ENCODE measurements around the gene PTPRG. TPM values are rescaled to one million over a fixed set of nuclear protein-coding genes. Genes with fewer than 3 reads are reported as not detected.

Gene PTPRG
- total RNA-seq, 4 donors from 2014 or later: 11.0 to 18.5 (median 14.9) TPM

DNA sequence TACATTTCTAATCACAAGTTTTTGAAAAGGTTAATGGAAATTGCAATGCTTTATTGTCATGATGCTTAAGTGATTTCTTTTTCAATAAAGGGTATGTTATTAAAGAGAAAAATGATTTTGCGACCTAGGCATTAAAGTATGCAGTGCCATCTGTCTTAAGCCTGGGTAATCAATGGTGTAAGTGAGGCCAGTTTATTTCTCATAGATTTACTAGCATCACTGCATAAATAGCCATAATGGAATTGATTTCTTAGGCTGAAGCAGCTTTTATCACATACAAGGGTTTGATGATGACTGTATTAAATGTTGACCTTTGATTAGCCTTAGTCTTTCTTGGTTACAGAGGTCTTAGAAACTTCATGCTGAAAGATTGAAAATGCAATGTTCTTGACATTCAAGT lies 464.5 kb downstream of the PTPRG start:
- TF ChIP-seq, protein P1, sequence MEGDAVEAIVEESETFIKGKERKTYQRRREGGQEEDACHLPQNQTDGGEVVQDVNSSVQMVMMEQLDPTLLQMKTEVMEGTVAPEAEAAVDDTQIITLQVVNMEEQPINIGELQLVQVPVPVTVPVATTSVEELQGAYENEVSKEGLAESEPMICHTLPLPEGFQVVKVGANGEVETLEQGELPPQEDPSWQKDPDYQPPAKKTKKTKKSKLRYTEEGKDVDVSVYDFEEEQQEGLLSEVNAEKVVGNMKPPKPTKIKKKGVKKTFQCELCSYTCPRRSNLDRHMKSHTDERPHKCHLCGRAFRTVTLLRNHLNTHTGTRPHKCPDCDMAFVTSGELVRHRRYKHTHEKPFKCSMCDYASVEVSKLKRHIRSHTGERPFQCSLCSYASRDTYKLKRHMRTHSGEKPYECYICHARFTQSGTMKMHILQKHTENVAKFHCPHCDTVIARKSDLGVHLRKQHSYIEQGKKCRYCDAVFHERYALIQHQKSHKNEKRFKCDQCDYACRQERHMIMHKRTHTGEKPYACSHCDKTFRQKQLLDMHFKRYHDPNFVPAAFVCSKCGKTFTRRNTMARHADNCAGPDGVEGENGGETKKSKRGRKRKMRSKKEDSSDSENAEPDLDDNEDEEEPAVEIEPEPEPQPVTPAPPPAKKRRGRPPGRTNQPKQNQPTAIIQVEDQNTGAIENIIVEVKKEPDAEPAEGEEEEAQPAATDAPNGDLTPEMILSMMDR (IDR thresholded peaks at IDR 0.05): no peak
- TF ChIP-seq EP300 (IDR thresholded peaks at IDR 0.05): no peak
- TF ChIP-seq POLR2A (IDR thresholded peaks at IDR 0.05): no peak
- TF ChIP-seq POLR2AphosphoS5 (IDR thresholded peaks at IDR 0.05): no peak
- Histone ChIP-seq H3K9me3 (no peaks in the 10 kb centered on the region), H3K4me1 (no peaks in the 10 kb centered on the region), H3K27me3 (no peaks in the 10 kb centered on the region), H3K4me3 (no peak overlapping the region), H3K36me3 (no peaks in the 10 kb centered on the region), H3K27ac (no peak overlapping the region)
- 98% methylated on average over 1 of the region's 1 CpG for WGBS
- no peak for DNase-seq (ENCODE audit: low spot score in 2 of 2)

DNA sequence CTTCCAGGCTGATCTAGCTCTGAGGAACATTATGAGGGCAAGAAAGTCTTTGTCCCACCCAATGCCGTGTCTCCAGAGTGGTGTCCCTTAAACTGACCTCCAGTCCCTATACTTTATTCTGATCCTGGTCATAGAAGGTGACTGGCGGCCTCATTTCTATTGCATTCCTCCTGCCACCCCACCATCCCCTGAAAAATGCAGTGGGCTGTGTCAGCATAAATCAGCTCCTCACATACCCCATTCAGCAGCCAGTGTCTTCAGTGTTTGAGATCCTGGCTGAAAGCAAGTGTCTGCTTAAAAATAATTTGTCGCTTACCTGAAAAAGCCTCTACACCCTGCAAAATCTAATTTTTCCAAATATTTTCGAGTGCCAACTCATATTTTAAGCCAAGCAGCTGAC lies 465.9 kb downstream of the PTPRG start:
- TF ChIP-seq POLR2A (IDR thresholded peaks at IDR 0.05): no peak
- no peak for TF ChIP-seq EP300 (IDR thresholded peaks at IDR 0.05)
- TF ChIP-seq, protein P1 (IDR thresholded peaks at IDR 0.05): no peak
- no peak for TF ChIP-seq POLR2AphosphoS5 (IDR thresholded peaks at IDR 0.05)
- Histone ChIP-seq H3K4me1 (no peaks in the 10 kb centered on the region), H3K27ac (no peak overlapping the region), H3K9me3 (no peaks in the 10 kb centered on the region), H3K36me3 (no peaks in the 10 kb centered on the region), H3K27me3 (no peaks in the 10 kb centered on the region), H3K4me3 (no peak overlapping the region)
- DNase-seq (ENCODE audit: low spot score in 2 of 2): no peak
- WGBS: 74% methylated on average over 4 of the region's 4 CpGs

DNA sequence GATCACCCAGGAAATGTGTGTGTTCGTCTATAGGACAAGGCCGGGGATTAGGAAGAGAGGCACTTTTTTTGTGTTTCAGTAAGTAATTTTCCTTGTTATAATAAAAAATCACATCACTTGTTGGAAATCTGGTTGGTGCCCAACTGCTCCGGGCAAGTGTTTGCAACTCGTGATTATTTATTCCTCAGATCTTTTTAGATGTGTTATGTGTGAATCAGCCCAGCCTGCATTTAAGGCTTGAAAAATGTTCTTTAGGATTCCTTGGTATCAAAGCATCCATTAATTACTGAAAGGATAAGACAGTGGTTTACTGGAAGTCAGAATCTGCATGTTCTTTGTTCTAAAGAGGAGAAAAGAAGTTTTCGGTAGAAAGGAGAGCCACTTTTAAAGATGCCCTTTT lies 466.4 kb downstream of the PTPRG start:
- WGBS: 36% methylated on average over 5 of the region's 5 CpGs
- Histone ChIP-seq H3K9me3 (no peaks in the 10 kb centered on the region), H3K4me1 (no peaks in the 10 kb centered on the region), H3K27ac (no peak overlapping the region), H3K36me3 (no peaks in the 10 kb centered on the region), H3K27me3 (no peaks in the 10 kb centered on the region), H3K4me3 (no peak overlapping the region)
- no peak for DNase-seq (ENCODE audit: low spot score in 2 of 2)
- TF ChIP-seq EP300 (IDR thresholded peaks at IDR 0.05) (no peak), POLR2A (IDR thresholded peaks at IDR 0.05) (no peak), POLR2AphosphoS5 (IDR thresholded peaks at IDR 0.05) (no peak)
- TF ChIP-seq, protein P1 (IDR thresholded peaks at IDR 0.05): no peak

DNA sequence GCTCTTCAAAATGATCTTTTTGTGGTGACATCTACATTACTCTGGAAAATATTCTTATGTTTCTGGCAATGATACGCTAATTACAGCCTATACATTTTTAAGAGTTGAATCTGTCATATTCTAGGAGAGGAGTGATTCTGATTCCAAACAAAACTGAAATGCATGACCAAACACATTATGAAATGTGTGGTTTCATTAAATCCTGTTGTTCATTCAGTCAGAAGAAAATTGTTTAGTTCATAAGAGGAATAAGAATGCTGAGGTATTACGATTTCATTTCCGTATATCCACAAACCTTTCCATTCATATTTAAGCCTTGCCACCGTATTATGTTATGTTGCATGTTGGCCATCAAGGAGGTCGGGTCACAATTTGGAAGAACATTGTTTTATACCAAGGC lies 466.9 kb downstream of the PTPRG start:
- no peaks in the 10 kb centered on the region for H3K27me3 ChIP-seq
- no peak overlapping the region for H3K4me3 ChIP-seq
- no peaks in the 10 kb centered on the region for H3K4me1 ChIP-seq
- no peaks in the 10 kb centered on the region for H3K9me3 ChIP-seq
- no peak overlapping the region for H3K27ac ChIP-seq
- no peak for DNase-seq (ENCODE audit: low spot score in 2 of 2)
- H3K36me3 ChIP-seq: no peaks in the 10 kb centered on the region
- WGBS: 86% methylated on average over 5 of the region's 5 CpGs
- TF ChIP-seq POLR2AphosphoS5 (IDR thresholded peaks at IDR 0.05): no peak
- TF ChIP-seq, protein P1 (IDR thresholded peaks at IDR 0.05): no peak
- TF ChIP-seq EP300 (IDR thresholded peaks at IDR 0.05): no peak
- TF ChIP-seq POLR2A (IDR thresholded peaks at IDR 0.05): no peak

DNA sequence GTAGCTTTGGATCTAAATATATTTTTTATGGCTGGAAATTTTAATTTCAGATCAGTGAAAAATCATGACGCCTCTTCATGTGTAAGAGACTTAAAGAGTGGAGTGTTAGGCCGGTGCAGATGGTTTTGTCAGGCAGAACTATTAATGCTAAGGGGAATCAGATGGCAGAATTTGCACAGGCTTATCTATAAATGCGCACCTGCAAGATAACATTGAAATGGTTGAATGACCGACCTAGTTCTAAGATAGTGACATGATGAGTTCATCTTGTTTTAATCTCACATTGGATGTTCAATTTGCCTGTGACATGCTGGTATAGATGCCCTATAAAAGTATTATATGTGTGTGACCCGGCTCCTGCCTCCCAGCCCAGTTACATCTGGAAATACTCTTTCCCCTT lies 471.4 kb downstream of the PTPRG start:
- TF ChIP-seq POLR2A (IDR thresholded peaks at IDR 0.05) (no peak), POLR2AphosphoS5 (IDR thresholded peaks at IDR 0.05) (no peak), EP300 (IDR thresholded peaks at IDR 0.05) (no peak)
- TF ChIP-seq, protein P1 (IDR thresholded peaks at IDR 0.05): no peak

More for the DNA sequence above, 471.4 kb downstream of the PTPRG start:
- Histone ChIP-seq H3K27ac (no peak overlapping the region), H3K4me1 (no peaks in the 10 kb centered on the region), H3K36me3 (no peaks in the 10 kb centered on the region), H3K9me3 (no peaks in the 10 kb centered on the region), H3K27me3 (no peaks in the 10 kb centered on the region), H3K4me3 (no peak overlapping the region)
- DNase-seq (ENCODE audit: low spot score in 2 of 2): no peak
- WGBS: 92% methylated on average over 5 of the region's 5 CpGs

Measured in suprapubic skin (tissue), 4 donors.